Fibroblast of lung (primary cell): ENCODE data around the gene ATP8A1.

ENCODE experiments used
- CTCF ChIP-seq, 2 donors: IDR thresholded peaks in 1 of 2; conservative IDR thresholded peaks in 1 of 2; 1 replicate in 1 of 2; 2 replicates in 1 of 2; pipeline ENCODE4 v1.5.1; 2011 to 2012; ENCODE audit warnings: low read length in 2 of 2, control low read depth in 1 of 2, inconsistent platforms in 1 of 2, low read depth in 1 of 2, mild to moderate bottlenecking in 1 of 2
- EZH2 ChIP-seq: IDR thresholded peaks from 2 replicates; pipeline ENCODE4 v1.5.1; 2012; ENCODE audit warnings: low read length, control low read depth, mild to moderate bottlenecking; ENCODE audit errors: missing control alignments

- no peak for TF ChIP-seq CTCF (conservative IDR thresholded peaks at IDR 0.05 in 1 of 2, IDR thresholded peaks at IDR 0.05 in 1 of 2; ENCODE audit: low read depth in 1 of 2, low read length in 2 of 2)
- no peak for TF ChIP-seq EZH2
Observed at GRCh38 chr4:42678512-42678911, 21.6 kb upstream of the ATP8A1 start.
